ENCODE data around the gene B3GNT5.

B3GNT5 gene

GRCh38 chr3:183307749-183308148 is 54.7 kb downstream of the B3GNT5 start:
- intact Hi-C loops (cut with DNase I), result no loop called here
- no peak for DNase-seq

- intact Hi-C loops (cut with DNase I), result no loop called here
- no peak for DNase-seq
Measured at GRCh38 chr3:183308751-183309150, 55.7 kb downstream of the B3GNT5 start.

GRCh38 chr3:183309276-183309675 is 56.2 kb downstream of the B3GNT5 start:
- intact Hi-C loops (cut with DNase I), result no loop called here
- DNase-seq, result no peak

- intact Hi-C loops (cut with DNase I), result no loop called here
- DNase-seq, result no peak
Measured at GRCh38 chr3:183310936-183311335, 57.9 kb downstream of the B3GNT5 start.

- intact Hi-C loops (cut with DNase I), result no loop called here
- DNase-seq, result no peak
Measured at GRCh38 chr3:183312433-183312832, 59.4 kb downstream of the B3GNT5 start.

- intact Hi-C loops (cut with DNase I), result no loop called here
- no peak for DNase-seq
Measured at GRCh38 chr3:183313351-183313750, 60.3 kb downstream of the B3GNT5 start.

- DNase-seq, result no peak
- intact Hi-C loops (cut with DNase I), result no loop called here
Measured at GRCh38 chr3:183313764-183314163, 60.7 kb downstream of the B3GNT5 start.

- no peak for DNase-seq
- intact Hi-C loops (cut with DNase I), result no loop called here
Measured at GRCh38 chr3:183315739-183316138, 62.7 kb downstream of the B3GNT5 start.

GRCh38 chr3:183317271-183317670 is 64.2 kb downstream of the B3GNT5 start:
- intact Hi-C loops (cut with DNase I), result no loop called here

GRCh38 chr3:183317886-183318865 is 65.1 kb downstream of the B3GNT5 start:
- no peak for DNase-seq
- intact Hi-C loops (cut with DNase I), result no loop called here

More at GRCh38 chr3:183317271-183317670, 64.2 kb downstream of the B3GNT5 start:
- no peak for DNase-seq

GRCh38 chr3:183318877-183319276 is 65.8 kb downstream of the B3GNT5 start:
- no peak for DNase-seq

GRCh38 chr3:183319371-183319770 is 66.3 kb downstream of the B3GNT5 start:
- no peak for DNase-seq
- intact Hi-C loops (cut with DNase I), result no loop called here

More at GRCh38 chr3:183318877-183319276, 65.8 kb downstream of the B3GNT5 start:
- intact Hi-C loops (cut with DNase I), result no loop called here

All from head of caudate nucleus (tissue), 42 donors.